HG03066 (cell line): ENCODE measurements around the gene PRR33.
"Not testable (repeated sequence)": the region's sequence is repeated elsewhere in the genome, so short reads cannot be mapped to it uniquely, and the experiment has no call there.

Experiments
- ATAC-seq: cut with Tn5 transposase; IDR thresholded peaks from one replicate; pipeline ENCODE4 v1.9.1; 2021; ENCODE audit warnings: low read depth; ENCODE audit not compliant: unreplicated experiment

PRR33 gene

DNA sequence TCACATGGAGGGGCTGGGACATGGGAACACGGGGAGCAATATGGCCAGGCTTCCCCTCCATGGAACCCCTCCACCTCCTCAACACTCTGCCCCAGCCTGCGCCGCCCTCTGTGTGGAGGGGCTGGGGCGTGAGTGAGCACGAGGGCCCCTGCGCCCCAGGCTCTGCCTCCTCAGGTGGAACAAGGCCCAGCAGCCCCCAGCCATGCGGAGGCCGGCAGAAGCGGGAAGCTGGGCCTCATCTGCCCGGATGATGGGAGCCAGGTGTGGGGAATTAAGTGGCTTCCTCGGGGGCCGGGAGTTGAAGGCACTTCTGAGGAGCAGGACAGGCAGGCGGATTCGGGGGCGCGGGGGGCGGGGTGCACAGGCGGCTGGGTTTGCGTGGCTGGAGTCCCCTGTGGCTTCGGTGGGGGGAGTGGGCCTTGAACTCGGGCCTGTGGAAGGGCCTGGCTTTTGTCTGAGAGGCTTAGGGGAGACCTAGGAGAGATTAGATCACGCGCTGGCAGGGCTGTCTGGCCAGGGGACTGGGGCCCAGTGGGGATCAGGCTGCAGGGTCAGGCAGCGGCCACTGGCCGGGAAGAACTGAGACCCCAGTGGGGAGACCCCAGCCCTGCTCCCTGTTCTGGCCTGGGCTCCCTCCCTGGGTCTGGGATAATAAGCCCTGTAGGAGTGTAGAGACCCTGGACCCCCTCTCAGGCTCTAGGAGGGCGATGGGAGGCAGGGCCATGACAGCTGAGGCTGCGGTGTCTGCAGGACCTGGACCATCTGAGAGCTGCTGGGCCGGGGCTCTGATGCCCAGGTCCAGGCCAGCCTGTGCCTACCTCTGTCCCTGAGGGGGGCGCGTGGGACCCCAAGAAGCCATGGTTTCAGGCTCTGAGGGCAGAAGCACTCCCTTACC, 13.3 kb downstream of the PRR33 start:
- no peak for ATAC-seq

DNA sequence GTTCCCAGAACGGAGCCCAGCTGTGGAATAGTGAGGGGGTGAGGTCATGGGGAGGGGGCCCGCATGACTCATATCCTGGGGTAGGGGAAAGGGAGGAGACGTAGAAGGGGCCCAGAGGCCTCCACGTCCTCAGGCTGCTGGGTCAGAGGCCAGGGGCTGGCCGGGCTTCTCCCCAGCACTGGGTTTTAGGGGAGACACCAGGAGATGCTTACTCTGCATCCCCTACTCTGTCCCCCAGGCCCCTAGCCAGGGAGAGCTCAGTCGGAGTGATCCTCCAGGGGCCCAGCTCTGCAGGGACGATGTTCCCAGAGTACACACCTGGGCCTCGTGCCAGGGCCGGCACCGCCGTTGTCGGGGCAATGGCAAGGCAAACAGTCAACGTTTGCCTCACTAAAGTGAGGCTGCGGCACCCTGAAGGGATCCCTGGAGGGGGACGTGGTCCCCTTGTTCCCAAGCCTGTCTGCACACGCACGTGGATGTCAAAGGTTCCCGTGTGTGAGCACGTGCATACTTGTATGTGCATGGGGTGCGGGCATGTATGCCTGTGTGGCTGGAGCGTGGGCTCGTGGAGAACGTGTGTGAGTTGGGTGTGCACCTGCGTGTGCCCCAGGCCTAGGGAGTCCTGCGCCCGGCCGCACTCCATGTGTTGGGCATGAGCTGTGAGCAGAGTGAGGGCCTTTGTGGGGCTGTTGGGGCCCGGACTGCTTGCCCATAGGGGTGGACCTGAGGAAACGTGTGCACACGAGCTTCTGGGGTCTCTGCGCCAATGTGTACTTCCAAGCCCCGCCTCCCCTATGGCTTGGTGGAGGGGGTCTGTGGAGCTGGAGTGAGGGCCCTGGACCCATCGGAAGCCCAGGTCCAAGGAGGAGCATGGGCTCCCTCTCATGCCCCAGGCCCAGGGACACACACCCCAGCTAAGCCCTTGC, 14.2 kb downstream of the PRR33 start:
- no peak for ATAC-seq

DNA sequence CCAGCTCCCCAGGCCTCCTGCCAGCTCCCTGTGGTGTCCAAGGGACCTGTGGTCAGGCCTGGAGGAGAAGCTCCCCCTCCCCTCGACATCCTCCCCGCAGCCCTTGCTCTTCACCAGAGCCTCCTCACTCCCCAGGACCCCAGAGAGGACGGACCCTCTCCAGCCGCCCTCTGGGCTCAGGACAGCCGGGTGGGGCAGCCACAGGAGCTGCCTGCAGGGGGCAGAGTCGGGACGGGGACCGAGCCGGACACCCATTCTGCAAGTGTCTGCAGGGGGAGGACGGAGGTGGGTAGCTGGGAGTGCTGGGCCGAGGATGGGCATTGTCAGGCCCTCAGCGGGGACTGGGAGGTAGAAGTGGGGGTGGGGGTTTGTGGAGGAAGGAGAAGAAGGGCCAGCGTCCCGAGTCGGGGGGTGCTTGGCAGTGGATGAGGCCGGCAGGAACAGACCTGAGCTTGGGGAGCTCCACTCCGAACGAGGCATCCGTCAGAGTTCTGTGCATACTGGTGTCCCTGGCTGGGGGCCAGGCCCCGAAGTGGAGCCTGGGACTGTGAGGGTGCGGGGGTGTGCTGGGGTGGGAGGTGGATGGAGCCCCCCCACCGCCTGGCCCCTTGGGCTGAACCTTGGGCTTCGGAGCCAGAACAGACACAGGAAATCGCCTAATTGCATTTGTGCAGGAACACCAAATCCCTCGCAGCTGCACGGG, 15.2 kb downstream of the PRR33 start:
- no peak for ATAC-seq

DNA sequence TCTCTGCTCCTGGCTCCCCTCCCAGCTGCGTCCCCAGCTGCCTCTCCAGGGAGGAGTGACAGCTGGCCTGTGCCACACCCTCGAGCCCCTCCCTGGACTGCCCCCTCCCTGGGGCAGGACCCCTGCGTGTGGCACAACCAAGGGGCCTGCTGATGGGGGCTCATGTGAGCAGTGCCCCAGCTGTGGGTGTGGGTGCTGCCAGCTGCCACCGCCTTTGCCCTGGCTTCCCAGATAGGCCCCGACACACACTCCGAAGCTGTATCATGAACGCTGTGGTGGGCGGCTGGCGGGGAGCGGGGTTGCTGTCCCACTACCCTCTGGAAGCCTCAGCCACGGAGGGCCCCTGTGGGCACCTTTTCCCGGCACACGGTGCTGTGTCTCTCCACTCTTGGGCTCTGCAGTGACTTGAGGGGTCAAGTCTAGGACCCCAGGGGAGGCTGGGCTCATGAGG, 15.8 kb downstream of the PRR33 start:
- not testable (repeated sequence) for ATAC-seq

DNA sequence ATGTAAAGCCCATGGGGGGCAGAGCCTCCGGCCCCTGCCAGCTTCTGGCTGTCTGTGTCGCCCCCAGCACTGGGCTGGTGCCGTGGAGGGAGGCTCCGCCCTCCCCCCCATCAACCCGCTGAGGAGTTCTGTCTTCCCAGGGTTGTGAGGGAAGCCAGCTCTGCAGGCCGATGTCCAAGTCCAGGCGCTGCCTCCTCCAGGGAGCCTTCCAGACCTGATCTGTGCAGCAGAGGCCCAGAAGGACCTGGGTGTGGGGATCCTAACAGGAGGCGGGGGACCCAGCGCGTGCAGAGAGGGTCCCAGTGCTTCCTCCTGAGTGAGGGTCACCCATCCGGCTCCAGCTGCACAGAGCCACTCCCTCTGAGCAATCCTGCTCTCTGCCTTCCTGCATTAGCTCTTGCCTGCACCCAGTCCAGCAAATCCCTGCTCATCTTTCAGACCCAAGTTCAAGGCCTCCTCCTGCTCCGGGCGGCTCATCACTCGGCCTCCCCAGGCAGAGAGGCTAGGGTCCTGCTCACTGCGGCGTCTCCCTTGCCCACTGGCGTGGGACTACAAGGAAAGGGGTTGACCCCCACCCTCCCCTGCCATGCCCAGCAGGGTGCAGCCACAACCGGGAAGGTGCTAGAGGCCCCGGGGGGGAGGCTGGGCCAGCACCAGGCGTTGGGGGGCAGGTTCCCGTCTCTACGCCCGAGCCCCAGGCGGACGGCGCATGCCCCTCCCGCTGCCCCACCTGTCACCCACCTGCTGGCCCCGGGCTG, 16.4 kb downstream of the PRR33 start:
- ATAC-seq, result no peak

DNA sequence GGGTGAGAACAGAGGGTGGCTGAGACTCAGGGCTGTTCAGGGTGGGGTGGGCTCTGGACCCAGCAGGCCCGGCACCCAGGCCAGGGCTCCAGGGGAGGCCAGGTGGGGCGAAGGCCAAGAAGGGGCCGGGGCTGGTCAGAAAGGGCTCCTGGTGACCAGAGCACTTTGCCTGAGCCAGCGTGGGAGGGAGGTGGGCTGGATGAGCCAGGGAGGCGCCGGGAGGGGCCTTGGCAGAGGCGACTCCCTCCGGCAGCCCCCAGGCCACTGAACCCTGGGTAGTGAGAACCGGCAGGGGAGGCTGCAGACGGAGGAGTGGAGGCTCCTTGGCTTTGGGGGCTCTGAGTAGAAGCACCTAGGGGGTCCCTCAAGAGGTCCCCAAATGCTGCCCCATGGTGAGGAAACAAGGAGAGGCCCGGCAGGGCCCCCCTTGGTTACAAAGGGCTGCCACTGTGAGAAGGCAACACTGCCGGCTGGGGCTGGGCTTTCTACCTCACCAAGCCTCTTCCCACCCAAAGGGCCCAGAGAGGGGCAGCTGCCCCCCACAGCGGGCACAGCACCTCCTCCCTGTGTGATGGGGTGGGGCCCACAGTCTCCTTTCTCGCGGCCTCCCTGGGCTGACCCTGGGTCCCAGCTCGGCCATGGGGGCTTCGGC, 17.1 kb downstream of the PRR33 start:
- ATAC-seq, result not testable (repeated sequence)

DNA sequence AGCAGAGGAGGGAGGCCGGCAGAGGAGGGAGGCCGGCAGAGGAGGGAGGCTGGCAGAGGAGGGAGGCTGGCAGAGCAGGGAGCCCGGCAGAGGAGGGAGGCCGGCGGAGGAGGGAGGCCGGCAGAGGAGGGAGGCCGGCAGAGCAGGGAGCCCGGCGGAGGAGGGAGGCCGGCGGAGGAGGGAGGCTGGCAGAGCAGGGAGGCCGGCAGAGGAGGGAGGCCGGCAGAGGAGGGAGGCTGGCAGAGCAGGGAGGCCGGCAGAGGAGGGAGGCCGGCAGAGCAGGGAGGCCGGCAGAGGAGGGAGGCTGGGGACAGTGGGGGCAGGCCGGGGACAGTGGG, 17.9 kb downstream of the PRR33 start:
- not testable (repeated sequence) for ATAC-seq

DNA sequence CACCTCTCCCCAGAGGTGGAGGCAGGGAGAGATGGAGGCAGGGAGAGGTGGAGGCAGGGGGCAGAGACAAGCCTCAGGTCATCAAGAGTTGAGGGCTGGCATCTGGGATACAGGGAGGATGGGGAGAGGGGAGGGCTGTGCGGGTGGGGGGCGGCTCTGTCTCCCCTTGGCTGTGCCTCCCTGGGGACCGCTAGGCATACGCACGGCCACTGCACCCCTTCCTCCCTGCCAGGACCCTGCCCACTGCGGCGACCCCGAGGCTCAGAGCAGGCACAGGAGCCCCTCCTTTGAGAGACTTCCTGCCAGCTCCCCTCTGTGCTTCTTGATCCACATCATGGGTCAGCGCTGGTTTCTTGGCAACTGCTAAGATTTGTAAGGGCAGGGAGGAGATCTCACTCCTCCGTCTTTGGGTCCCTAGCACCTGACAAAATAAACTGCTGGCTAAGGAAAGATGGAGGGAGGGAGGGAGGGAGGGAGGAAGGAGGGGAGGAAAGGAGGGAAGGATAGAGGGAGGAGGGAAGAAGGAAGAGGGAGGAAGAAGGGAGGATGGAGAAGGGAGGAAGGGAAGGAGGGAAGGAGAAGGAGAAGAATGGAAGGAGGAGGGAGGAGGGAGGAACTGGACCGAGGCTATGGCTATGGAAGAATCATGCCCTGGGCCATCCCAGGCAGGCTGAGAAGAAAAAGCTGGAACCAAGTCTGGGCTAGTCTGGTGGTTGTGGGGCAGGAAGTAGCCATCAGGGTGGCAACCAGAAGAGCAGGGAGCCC, 18.5 kb downstream of the PRR33 start:
- no peak for ATAC-seq

DNA sequence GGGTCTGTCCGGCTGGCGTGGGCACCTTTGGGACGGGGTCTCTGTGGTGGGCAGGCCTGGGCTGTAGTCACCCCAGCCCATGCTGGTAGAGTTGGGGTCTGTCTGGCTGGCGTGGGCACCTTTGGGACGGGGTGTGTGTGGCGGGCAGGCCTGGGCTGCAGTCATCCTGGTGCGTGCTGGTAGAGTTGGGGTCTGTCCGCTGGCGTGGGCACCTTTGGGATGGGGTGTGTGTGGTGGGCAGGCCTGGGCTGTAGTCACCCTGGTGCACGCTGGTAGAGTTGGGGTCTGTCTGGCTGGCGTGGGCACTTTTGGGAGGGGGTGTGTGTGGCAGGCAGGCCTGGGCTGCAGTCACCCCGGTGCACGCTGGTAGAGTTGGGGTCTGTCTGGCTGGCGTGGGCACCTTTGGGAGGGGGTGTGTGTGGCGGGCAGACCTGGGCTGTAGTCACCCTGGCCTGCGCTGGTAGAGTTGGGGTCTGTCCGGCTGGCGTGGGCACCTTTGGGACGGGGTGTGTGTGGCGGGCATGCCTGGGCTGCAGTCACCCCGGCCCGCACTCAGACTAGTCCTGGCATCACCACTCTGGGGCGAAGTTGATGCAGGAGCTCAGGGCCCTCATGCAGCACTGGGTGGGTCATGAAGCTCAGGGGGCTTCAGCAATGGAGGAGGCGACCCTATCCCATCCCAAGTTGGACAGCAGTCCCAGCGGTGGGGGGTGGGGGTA, 19.3 kb downstream of the PRR33 start:
- no peak for ATAC-seq

DNA sequence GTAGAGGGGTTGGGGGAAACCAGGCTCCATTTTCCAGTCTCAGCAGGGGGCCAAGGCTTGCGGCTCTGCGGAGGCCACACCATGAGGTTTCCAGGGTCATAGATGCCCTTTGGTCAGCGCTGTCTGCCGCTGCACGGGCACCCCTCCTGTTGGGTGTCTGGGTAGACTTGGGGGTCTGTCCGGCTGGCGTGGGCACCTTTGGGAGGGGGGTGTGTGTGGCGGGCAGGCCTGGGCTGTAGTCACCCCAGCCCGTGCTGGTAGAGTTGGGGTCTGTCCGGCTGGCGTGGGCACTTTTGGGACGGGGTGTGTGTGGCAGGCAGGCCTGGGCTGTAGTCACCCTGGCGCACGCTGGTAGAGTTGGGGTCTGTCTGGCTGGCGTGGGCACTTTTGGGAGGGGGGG, 20.2 kb downstream of the PRR33 start:
- ATAC-seq, result no peak

DNA sequence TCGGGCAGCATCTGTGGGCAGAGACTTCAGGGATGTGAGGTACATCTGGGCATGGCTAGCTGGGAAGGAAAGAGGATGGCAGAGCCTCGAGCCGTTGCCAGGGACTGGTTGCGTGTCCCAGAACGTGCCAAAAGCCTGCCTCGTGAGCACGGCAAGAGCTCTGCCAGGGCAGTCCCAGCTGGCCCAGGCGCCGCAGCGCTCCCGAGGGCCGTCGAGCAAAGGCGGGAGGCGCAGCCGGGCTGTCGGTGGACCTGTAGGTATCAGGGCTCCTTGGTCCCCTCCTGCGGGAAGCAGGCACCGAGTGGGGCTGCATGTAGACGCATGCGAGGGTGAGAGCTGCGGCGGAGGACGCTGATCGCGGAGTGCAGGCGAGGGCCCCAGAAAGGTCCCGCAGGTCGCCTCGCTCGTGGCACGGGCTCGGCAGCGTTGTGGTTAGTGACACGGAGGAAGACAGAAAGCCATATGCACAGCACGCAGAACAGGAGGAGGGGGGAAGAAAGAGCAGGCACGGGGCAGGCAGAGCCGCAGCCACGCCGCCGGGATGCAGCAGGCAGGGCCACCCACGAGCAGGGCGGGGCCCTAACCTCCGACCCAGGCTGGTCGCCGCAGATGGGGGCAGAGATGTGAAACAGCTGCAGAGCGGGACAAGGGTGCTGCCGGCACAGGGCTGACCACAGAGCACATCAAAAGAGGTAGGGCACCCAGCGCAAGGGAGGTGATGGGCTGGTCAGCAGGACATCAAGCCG, 20.8 kb downstream of the PRR33 start:
- ATAC-seq, result no peak

DNA sequence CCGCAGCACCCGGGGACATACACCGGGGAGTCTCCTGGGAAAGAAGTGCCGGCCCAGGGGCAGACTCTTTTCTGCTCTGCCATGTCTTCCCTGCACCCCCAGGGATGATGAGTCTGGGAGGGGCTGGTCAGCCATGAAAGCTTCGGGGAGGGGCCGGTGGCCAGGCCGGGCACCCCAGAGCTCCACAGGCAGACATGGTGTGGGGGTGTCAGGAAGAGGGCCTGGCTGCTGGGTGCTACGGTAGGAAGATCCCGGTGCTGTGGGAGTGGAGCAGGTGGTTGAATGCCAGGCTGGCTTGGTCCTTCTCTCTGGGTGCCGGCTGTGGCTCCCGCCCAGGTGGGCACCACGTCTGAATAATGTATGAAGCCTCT, 21.4 kb downstream of the PRR33 start:
- no peak for ATAC-seq

DNA sequence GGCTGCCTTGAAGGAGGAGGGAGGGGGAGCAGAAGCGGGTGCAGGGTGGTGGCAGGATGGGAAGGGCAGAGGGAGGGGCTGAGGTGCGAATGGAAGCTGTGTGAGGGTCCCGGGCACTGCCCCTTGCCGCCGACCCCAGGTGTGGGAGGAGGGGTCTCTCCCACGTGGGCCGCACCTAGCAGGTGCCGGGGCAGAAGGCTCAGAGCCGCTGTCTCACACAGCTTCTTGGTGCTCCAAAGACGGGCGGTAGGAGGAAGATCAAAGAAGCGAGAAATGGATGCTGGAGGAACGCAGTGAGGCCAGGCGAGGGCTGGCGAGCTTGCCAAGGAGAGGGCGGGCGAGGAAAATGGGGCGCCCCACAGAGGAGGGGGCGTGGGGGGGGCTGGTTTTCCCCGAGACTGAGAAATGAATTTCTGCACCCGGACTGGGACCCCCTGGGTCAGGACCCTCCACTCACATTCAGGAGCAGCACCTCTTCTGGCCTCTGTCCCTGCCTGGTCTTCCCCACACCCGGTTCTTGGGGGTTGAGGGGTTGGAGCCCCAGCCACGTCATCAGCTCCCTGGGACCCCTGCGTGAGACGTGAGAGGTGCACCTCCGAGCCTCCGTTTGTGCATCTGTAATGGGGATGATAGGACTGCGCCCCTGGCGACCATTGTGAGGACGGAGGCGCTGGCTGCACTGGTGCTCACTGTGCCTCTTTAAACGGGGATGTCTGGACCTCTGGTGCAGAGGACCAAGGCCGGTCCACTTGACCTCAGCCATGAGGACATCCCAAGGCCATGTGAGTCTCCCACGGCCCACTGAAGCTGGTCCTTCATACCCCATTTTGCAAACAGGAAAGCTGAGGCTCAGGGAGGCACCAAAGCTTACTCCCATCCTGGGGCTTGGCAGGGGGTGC, 22.0 kb downstream of the PRR33 start:
- ATAC-seq, result no peak

DNA sequence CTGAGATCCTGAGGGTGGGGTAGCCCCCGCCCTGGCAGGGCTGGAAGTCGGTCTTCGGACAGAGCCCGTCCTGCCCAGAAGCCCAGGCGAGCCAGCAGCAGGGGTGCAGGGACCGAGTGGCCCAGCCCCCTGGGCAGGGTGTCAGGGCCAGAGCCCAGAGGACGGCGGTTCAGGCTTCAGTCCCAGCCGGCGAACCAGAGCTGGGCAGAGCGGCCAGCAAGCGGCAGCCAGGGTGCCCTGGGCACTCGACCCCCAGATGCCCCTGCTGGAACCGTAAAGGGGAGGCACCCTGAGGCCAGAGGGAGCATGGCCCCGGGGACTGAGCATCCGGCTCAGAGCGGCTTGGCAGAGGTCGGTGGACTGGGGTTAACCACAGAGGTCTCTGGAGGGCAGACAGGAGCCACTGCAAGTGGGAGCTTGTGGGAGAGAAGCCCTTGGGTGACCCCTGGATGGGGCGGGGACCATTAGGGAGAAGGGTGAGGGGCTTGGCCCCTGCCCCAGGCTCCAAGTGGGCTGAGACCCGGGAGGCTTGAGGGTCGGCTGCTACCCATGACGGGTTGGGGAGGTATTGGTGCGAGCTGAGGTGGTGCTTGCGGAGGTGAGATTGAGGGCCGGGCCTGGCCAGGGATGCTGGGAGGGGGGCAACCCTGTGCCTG, 22.9 kb downstream of the PRR33 start:
- no peak for ATAC-seq

DNA sequence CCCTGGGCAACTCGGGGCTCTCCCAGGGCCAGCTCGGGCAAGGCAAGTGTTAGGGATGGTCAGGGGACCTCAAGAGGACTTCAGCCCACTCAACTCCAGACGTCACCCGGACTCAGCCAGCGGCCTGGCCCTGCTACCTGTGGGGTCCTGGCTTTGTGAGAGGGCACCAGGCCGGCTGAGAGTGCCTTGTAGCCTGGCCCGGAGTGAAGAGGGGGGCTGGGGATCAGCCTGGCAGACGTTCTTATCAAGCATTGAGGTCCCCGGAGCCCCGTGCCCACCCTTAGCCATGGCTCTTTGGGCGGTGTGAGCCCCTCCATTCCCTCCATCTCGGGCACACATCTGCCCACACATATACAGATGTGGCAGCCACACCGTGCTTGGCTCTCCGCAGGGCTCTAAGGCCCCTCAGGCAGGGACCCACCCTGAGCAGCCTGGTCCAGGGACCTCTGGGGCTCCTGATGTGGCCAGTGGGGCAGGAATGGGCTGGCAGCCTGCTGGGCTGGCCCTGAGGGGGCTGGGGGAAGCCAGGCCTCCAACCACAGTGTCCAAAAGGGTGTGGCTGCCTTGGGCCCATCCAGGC, 23.5 kb downstream of the PRR33 start:
- ATAC-seq, result no peak

DNA sequence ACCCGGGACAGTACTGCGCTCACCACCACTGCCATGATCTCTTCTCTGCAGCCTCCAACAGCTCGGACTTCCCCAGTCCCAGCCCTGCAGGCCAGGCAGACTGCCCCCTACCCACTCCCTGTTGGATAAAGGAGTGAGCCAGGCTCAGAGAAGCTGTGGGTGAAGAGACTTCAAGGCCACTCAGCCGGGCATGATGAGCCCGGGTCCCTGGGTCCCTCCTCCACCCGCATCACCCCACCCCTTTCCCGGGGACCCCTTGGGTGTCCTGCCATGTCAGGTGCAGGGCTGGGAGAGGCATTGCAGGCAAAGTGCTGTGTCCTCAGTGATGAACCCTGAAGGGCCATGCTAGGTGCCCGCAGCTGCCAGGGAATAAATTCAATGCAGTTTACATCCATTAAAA, 24.3 kb downstream of the PRR33 start:
- ATAC-seq, result no peak
